ENCODE data around the gene IL3RA.

DNA sequence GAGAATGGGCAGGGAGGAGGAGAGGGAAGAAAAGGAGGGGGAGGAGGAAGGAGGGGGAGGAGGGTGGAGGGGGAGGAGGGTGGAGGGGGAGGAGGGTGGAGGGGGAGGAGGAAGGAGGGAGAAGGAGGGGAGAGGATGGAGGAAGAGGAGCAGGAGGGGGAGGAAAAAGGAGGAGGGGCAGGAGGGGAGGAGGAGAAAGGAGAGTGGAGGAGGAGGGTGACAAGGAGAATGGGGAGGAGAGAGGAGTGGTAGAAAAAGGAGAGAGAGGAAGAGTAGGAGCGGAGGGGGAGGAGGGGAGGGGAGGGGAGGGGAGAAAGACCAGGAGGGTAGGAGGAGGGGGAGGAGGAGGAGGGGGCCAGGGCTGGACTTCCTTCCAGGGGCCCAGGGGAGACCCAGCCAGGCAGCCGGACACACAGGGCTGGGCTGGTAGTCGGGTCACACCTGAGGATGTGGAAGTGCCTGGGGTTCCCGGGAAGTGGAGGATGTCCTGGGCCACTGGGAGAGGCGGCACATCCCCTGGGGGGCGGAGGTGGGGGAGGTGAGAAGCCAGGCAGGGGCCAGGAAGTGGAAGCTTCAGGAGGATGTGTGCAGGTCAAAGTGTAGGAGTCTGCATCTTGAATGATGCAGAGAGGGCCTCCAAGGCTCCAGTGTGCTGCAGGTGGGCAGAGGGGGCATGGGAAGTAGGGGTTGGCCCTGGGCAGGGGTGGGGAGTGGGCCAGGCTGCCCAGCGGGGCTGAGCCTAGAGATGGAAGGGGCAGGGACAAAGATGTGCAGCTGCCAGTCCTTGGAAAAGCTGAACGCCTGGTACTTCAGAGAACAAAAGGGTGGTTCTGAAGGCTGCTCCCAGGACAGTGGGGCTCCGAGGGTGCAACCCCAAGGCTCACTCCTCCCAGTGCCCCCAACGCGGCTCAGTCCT, 18.8 kb downstream of the IL3RA start:
- TF ChIP-seq, protein P1, sequence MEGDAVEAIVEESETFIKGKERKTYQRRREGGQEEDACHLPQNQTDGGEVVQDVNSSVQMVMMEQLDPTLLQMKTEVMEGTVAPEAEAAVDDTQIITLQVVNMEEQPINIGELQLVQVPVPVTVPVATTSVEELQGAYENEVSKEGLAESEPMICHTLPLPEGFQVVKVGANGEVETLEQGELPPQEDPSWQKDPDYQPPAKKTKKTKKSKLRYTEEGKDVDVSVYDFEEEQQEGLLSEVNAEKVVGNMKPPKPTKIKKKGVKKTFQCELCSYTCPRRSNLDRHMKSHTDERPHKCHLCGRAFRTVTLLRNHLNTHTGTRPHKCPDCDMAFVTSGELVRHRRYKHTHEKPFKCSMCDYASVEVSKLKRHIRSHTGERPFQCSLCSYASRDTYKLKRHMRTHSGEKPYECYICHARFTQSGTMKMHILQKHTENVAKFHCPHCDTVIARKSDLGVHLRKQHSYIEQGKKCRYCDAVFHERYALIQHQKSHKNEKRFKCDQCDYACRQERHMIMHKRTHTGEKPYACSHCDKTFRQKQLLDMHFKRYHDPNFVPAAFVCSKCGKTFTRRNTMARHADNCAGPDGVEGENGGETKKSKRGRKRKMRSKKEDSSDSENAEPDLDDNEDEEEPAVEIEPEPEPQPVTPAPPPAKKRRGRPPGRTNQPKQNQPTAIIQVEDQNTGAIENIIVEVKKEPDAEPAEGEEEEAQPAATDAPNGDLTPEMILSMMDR (IDR thresholded peaks at IDR 0.05; ENCODE audit: low read depth, low read length, poor library complexity, severe bottlenecking): no peak
- TF ChIP-seq EZH2phosphoT487 (IDR thresholded peaks at IDR 0.05; ENCODE audit: borderline replicate concordance, low read length): no peak
